Memory B cell (primary cell): ENCODE results near the gene CAMTA1.

Experiments used
- ATAC-seq: fragments of 150-1000 bp; cut with Tn5 transposase; 2 replicates; pipeline ENCODE4 v1.10.0; 2021; ENCODE audit warnings: low read depth, mild to moderate bottlenecking, moderate library complexity
- DNase-seq, 2 donors: peaks; one replicate each; pipeline ENCODE4 v3.0.0; 2022; ENCODE audit warnings: low spot score in 2 of 2
- H3K27ac Mint-ChIP-seq: one replicate; pipeline ENCODE4 v1.8.0; 2022; ENCODE audit warnings: mild to moderate bottlenecking, moderate library complexity, mixed read lengths
- H3K27me3 Mint-ChIP-seq: one replicate; pipeline ENCODE4 v1.8.0; 2022; ENCODE audit warnings: mixed read lengths
- H3K36me3 Mint-ChIP-seq: one replicate; pipeline ENCODE4 v1.8.0; 2022; ENCODE audit warnings: mild to moderate bottlenecking, mixed read lengths
- H3K4me1 Mint-ChIP-seq: one replicate; pipeline ENCODE4 v1.8.0; 2022; ENCODE audit warnings: mixed read lengths
- H3K4me3 Mint-ChIP-seq: one replicate; pipeline ENCODE4 v1.8.0; 2022; ENCODE audit warnings: mild to moderate bottlenecking, moderate library complexity, mixed read lengths
- H3K9me3 Mint-ChIP-seq: one replicate; pipeline ENCODE4 v1.8.0; 2022; ENCODE audit warnings: mixed read lengths

Gene CAMTA1

GRCh38 chr1:7103361-7103782, 318.1 kb downstream of the CAMTA1 start:
- H3K27ac Mint-ChIP-seq, result no peak overlapping the region
- peaks cover 2% of the 10 kb centered on the region for H3K9me3 Mint-ChIP-seq
- ATAC-seq (no peak), DNase-seq (no peak)
- H3K36me3 Mint-ChIP-seq, result no peaks in the 10 kb centered on the region
- H3K4me3 Mint-ChIP-seq, result no peak overlapping the region
- no peaks in the 10 kb centered on the region for H3K4me1 Mint-ChIP-seq
- peaks cover 13% of the 10 kb centered on the region for H3K27me3 Mint-ChIP-seq

- DNase-seq (no peak), ATAC-seq (no peak)
- no peak overlapping the region for H3K27ac Mint-ChIP-seq
- no peaks in the 10 kb centered on the region for H3K36me3 Mint-ChIP-seq
- H3K4me3 Mint-ChIP-seq, result no peak overlapping the region
- H3K4me1 Mint-ChIP-seq, result no peaks in the 10 kb centered on the region
- H3K27me3 Mint-ChIP-seq, result peaks cover 13% of the 10 kb centered on the region
- H3K9me3 Mint-ChIP-seq, result peaks cover 2% of the 10 kb centered on the region
These were observed 318.6 kb downstream of the CAMTA1 start for GRCh38 chr1:7103874-7104273.

- peaks cover 14% of the 10 kb centered on the region for H3K27me3 Mint-ChIP-seq
- DNase-seq, result no peak
- H3K36me3 Mint-ChIP-seq, result no peaks in the 10 kb centered on the region
- H3K9me3 Mint-ChIP-seq, result peaks cover 2% of the 10 kb centered on the region
- H3K4me1 Mint-ChIP-seq, result no peaks in the 10 kb centered on the region
- no peak overlapping the region for H3K27ac Mint-ChIP-seq
- ATAC-seq, result no peak
- no peak overlapping the region for H3K4me3 Mint-ChIP-seq
These were observed 319.1 kb downstream of the CAMTA1 start for GRCh38 chr1:7104339-7104738.

- DNase-seq (no peak), ATAC-seq (no peak)
- H3K4me3 Mint-ChIP-seq, result no peak overlapping the region
- no peaks in the 10 kb centered on the region for H3K4me1 Mint-ChIP-seq
- no peaks in the 10 kb centered on the region for H3K36me3 Mint-ChIP-seq
- peaks cover 2% of the 10 kb centered on the region for H3K9me3 Mint-ChIP-seq
- H3K27me3 Mint-ChIP-seq, result peaks cover 12% of the 10 kb centered on the region
- H3K27ac Mint-ChIP-seq, result no peak overlapping the region
These were observed 320.0 kb downstream of the CAMTA1 start for GRCh38 chr1:7105269-7105668.

- peaks cover 13% of the 10 kb centered on the region for H3K27me3 Mint-ChIP-seq
These were observed 321.3 kb downstream of the CAMTA1 start for GRCh38 chr1:7106442-7107108.

GRCh38 chr1:7107109-7107830, 322.0 kb downstream of the CAMTA1 start:
- H3K9me3 Mint-ChIP-seq, result peaks cover 2% of the 10 kb centered on the region
- ATAC-seq, result no peak
- peaks cover 13% of the 10 kb centered on the region for H3K27me3 Mint-ChIP-seq
- no peak overlapping the region for H3K27ac Mint-ChIP-seq
- no peak overlapping the region for H3K4me3 Mint-ChIP-seq
- no peaks in the 10 kb centered on the region for H3K4me1 Mint-ChIP-seq
- DNase-seq, result no peak
- H3K36me3 Mint-ChIP-seq, result no peaks in the 10 kb centered on the region

More at GRCh38 chr1:7106442-7107108, 321.3 kb downstream of the CAMTA1 start:
- H3K9me3 Mint-ChIP-seq, result peaks cover 2% of the 10 kb centered on the region
- no peak for DNase-seq
- no peaks in the 10 kb centered on the region for H3K4me1 Mint-ChIP-seq
- ATAC-seq, result no peak
- no peak overlapping the region for H3K4me3 Mint-ChIP-seq
- H3K36me3 Mint-ChIP-seq, result no peaks in the 10 kb centered on the region
- H3K27ac Mint-ChIP-seq, result no peak overlapping the region

GRCh38 chr1:7108251-7108650, 323.0 kb downstream of the CAMTA1 start:
- Mint-ChIP-seq H3K4me3 (no peak overlapping the region), H3K27me3 (peaks cover 13% of the 10 kb centered on the region), H3K27ac (no peak overlapping the region), H3K36me3 (no peaks in the 10 kb centered on the region), H3K4me1 (no peaks in the 10 kb centered on the region), H3K9me3 (peaks cover 3% of the 10 kb centered on the region)
- ATAC-seq, result no peak
- no peak for DNase-seq

- no peak overlapping the region for H3K4me3 Mint-ChIP-seq
These were observed 324.6 kb downstream of the CAMTA1 start for GRCh38 chr1:7109901-7110300.

GRCh38 chr1:7110321-7110720, 325.1 kb downstream of the CAMTA1 start:
- ATAC-seq, result no peak
- Mint-ChIP-seq H3K36me3 (no peaks in the 10 kb centered on the region), H3K4me3 (no peak overlapping the region), H3K27me3 (peaks cover 13% of the 10 kb centered on the region), H3K9me3 (peaks cover 3% of the 10 kb centered on the region), H3K4me1 (no peaks in the 10 kb centered on the region), H3K27ac (no peak overlapping the region)
- no peak for DNase-seq

More at GRCh38 chr1:7109901-7110300, 324.6 kb downstream of the CAMTA1 start:
- no peaks in the 10 kb centered on the region for H3K4me1 Mint-ChIP-seq
- no peaks in the 10 kb centered on the region for H3K36me3 Mint-ChIP-seq
- H3K9me3 Mint-ChIP-seq, result peaks cover 3% of the 10 kb centered on the region
- DNase-seq, result no peak
- ATAC-seq, result no peak
- no peak overlapping the region for H3K27ac Mint-ChIP-seq
- peaks cover 13% of the 10 kb centered on the region for H3K27me3 Mint-ChIP-seq

GRCh38 chr1:7111853-7112252, 326.6 kb downstream of the CAMTA1 start:
- Mint-ChIP-seq H3K36me3 (no peaks in the 10 kb centered on the region), H3K9me3 (peaks cover 7% of the 10 kb centered on the region), H3K27ac (no peak overlapping the region), H3K27me3 (peaks cover 9% of the 10 kb centered on the region), H3K4me3 (no peak overlapping the region), H3K4me1 (no peaks in the 10 kb centered on the region)
- ATAC-seq, result no peak
- no peak for DNase-seq

- Mint-ChIP-seq H3K4me1 (no peaks in the 10 kb centered on the region), H3K27me3 (peaks cover 5% of the 10 kb centered on the region), H3K4me3 (no peak overlapping the region), H3K36me3 (no peaks in the 10 kb centered on the region), H3K27ac (no peak overlapping the region), H3K9me3 (peaks cover 7% of the 10 kb centered on the region)
- ATAC-seq (no peak), DNase-seq (no peak)
These were observed 327.9 kb downstream of the CAMTA1 start for GRCh38 chr1:7113136-7113535.

- ATAC-seq, result no peak
- H3K9me3 Mint-ChIP-seq, result peaks cover 5% of the 10 kb centered on the region
- H3K4me3 Mint-ChIP-seq, result no peak overlapping the region
These were observed 328.6 kb downstream of the CAMTA1 start for GRCh38 chr1:7113822-7114221.

GRCh38 chr1:7116001-7116400, 330.7 kb downstream of the CAMTA1 start:
- ATAC-seq (no peak), DNase-seq (no peak)
- Mint-ChIP-seq H3K27me3 (peaks cover 2% of the 10 kb centered on the region), H3K4me1 (no peaks in the 10 kb centered on the region), H3K36me3 (no peaks in the 10 kb centered on the region), H3K9me3 (peaks cover 5% of the 10 kb centered on the region), H3K27ac (no peak overlapping the region), H3K4me3 (no peak overlapping the region)

More at GRCh38 chr1:7113822-7114221, 328.6 kb downstream of the CAMTA1 start:
- Mint-ChIP-seq H3K4me1 (no peaks in the 10 kb centered on the region), H3K27ac (no peak overlapping the region), H3K27me3 (peaks cover 5% of the 10 kb centered on the region), H3K36me3 (no peaks in the 10 kb centered on the region)
- no peak for DNase-seq

GRCh38 chr1:7117399-7118281, 332.4 kb downstream of the CAMTA1 start:
- Mint-ChIP-seq H3K4me1 (no peaks in the 10 kb centered on the region), H3K27ac (no peak overlapping the region), H3K4me3 (no peak overlapping the region), H3K36me3 (no peaks in the 10 kb centered on the region), H3K27me3 (no peaks in the 10 kb centered on the region), H3K9me3 (peaks cover 5% of the 10 kb centered on the region)
- ATAC-seq (no peak), DNase-seq (no peak)
